SK-N-SH treated with all-trans-retinoic acid at 6 μM for 48 hours (cell line): ENCODE measurements around the gene KRT9.

ENCODE experiments used
- ARNTL ChIP-seq: fragments of 450-650 bp; formaldehyde crosslinking; IDR thresholded peaks from 2 replicates; pipeline ENCODE4 v1.5.0; 2020; ENCODE audit warnings: low read depth, mild to moderate bottlenecking, moderate library complexity, borderline replicate concordance
- BACH2 ChIP-seq: fragments of 250-450 bp; sonication (Bioruptor Pico); IDR thresholded peaks from 2 replicates; pipeline ENCODE4 v1.9.0; 2021; ENCODE audit warnings: mild to moderate bottlenecking, borderline replicate concordance
- ESRRG ChIP-seq: fragments of 250-450 bp; sonication (Bioruptor Pico); IDR thresholded peaks from 2 replicates; pipeline ENCODE4 v1.6.1; 2021; ENCODE audit warnings: mild to moderate bottlenecking
- GLIS3 ChIP-seq: fragments of 250-450 bp; sonication (Bioruptor Pico); IDR thresholded peaks from 2 replicates; pipeline ENCODE4 v1.5.0; 2020; ENCODE audit warnings: mild to moderate bottlenecking, moderate library complexity
- ISL1 ChIP-seq: fragments of 250-450 bp; sonication (Bioruptor Pico); IDR thresholded peaks from 2 replicates; pipeline ENCODE4 v2.1.2; 2022; ENCODE audit warnings: mild to moderate bottlenecking, moderate library complexity
- PATZ1 ChIP-seq: fragments of 250-450 bp; sonication (Bioruptor Pico); IDR thresholded peaks from 2 replicates; pipeline ENCODE4 v1.8.0; 2020; ENCODE audit warnings: mild to moderate bottlenecking, moderate library complexity, borderline replicate concordance
- RARB ChIP-seq: fragments of 250-450 bp; sonication (Bioruptor Pico); IDR thresholded peaks from 2 replicates; pipeline ENCODE4 v1.8.0; 2021; ENCODE audit warnings: mild to moderate bottlenecking, moderate library complexity
- SNAI2 ChIP-seq: fragments of 250-450 bp; sonication (Bioruptor Pico); IDR thresholded peaks from 2 replicates; pipeline ENCODE4 v1.5.0; 2020; ENCODE audit warnings: mild to moderate bottlenecking, moderate library complexity
- TCF4 ChIP-seq: fragments of 250-450 bp; sonication (Bioruptor Pico); IDR thresholded peaks from 2 replicates; pipeline ENCODE4 v1.8.0; 2021; ENCODE audit warnings: mild to moderate bottlenecking, moderate library complexity, borderline replicate concordance
- ZFP3 ChIP-seq: fragments of 250-450 bp; sonication (Bioruptor Pico); IDR thresholded peaks from 2 replicates; pipeline ENCODE4 v1.5.0; 2020; ENCODE audit warnings: mild to moderate bottlenecking, moderate library complexity
- ZFP30 ChIP-seq: fragments of 450-650 bp; formaldehyde crosslinking; IDR thresholded peaks from 2 replicates; pipeline ENCODE4 v1.5.0; 2022; ENCODE audit warnings: mild to moderate bottlenecking, moderate library complexity
- ZNF565 ChIP-seq: fragments of 450-650 bp; formaldehyde crosslinking; conservative IDR thresholded peaks from 2 replicates; pipeline ENCODE4 v1.5.0; 2020; ENCODE audit warnings: low read depth, mild to moderate bottlenecking, moderate library complexity
- ZNF8 ChIP-seq: fragments of 450-650 bp; formaldehyde crosslinking; IDR thresholded peaks from 2 replicates; pipeline ENCODE4 v1.5.0; 2020; ENCODE audit warnings: mild to moderate bottlenecking, moderate library complexity

- no peak for TF ChIP-seq BACH2
- no peak for TF ChIP-seq ZFP30 (CRISPR knock-in tag)
- no peak for TF ChIP-seq ISL1 (CRISPR knock-in tag)
- TF ChIP-seq PATZ1 (CRISPR knock-in tag): no peak
- TF ChIP-seq TCF4 (CRISPR knock-in tag): no peak
- TF ChIP-seq ZNF565 (CRISPR knock-in tag): no peak
- TF ChIP-seq ARNTL (CRISPR knock-in tag): no peak
- no peak for TF ChIP-seq ZFP3 (CRISPR knock-in tag)
- no peak for TF ChIP-seq RARB (CRISPR knock-in tag)
- no peak for TF ChIP-seq GLIS3
- TF ChIP-seq ESRRG (CRISPR knock-in tag): no peak
- no peak for TF ChIP-seq ZNF8
- no peak for TF ChIP-seq SNAI2 (CRISPR knock-in tag)
Measured at GRCh38 chr17:41539071-41539492, 32.8 kb downstream of the KRT9 start.
